ENCODE measurements around the gene ZFYVE28.
"Not testable (repeated sequence)": the region's sequence is repeated elsewhere in the genome, so short reads cannot be mapped to it uniquely, and the experiment has no call there.

ZFYVE28 gene

DNA sequence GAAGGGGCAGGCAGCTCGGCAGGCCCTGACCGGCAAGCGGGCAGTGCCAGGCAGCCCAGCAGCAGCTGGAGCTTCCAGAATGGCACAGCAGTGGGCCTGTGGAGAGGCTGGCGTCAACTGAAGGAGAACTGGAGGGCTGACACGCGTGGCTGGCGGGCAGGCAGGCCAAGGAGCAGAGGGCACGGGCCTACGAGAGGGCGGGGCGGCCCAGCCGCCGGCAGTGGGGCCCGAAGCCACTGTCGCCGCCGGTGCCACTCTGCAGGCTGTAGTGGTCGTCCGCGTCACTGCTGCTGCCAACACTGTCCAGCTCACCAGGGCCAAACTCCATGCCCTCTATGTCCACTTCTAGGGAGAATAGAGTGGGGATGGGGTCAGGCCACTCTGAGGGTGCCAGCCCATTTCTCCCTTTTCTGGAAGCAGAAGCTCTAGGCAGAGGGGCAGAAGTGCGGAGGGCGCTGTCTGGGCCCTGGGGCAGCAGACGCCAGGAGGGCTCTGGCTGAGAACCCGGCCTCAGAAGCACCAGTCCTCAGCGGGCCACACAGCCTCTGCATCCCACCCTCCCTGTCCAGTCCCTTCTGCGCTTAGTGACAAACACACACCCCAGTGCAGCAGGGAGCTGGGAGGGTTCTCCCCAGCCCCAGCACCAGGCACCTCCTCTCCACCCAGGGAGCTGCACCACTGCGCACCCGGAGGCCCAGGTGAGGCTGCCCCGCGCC lies 167.9 kb downstream of the ZFYVE28 start:
- no peak for DNase-seq

DNA sequence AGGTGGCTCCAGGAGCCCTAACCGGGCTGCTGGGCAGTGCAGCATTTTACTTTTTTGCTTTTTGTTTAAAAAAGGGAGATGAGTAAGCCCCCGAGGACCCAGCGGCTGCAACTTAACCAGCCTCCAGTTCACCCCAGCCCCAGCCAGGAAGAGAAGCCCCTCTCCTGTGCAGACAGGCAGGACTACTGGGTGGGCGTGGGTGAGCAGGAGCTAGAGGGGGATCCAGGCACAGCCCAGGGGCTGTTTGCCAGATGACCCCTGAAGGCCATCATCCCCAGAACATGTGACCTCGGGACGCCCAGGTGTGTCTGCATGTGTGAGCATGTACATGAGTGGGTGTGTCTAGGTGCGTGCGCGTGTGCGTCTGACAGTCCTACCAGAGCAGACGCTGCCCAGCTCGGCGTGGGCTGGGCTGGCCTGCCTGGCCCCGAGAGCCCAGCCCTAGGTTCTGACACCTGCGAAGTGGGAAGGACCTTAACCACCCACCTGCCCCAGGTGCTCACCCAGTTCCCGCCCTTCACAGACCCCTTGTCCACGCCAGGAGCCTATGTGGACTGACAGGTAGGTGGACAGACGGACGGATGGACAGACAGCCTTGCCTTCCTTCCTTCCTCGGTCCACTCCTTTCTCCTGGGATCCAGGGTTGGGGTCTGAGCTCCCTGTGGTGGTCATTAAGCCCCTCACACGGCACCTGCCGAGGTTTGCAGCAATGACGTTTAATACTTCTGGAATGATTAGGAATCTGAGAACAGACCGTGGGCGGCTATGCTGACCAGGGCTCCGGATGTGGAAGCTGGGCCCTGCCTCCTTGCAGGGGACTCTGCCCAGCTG lies 168.7 kb downstream of the ZFYVE28 start:
- DNase-seq = no peak

DNA sequence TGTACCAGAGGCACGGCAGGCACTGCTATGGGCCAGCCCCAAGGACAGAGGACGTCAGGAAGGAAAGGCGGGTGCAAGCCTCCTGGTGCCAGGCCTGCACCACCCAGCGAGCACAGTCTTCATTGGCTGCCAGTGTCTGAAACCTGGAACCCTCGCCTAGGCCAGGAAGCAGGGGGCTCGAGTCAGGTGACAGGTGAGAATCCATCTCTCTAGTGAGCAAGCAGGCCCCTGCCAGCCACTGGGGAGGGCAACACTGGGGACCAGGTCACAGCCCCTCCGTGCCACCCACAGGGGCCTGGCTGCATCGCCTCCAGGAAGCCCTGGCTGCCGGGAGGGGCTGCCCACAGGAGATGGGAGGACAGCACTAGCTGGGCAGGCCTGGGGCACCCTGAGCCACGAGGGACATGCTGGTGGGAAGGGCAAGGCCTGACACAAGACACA lies 169.6 kb downstream of the ZFYVE28 start:
- DNase-seq = no peak

DNA sequence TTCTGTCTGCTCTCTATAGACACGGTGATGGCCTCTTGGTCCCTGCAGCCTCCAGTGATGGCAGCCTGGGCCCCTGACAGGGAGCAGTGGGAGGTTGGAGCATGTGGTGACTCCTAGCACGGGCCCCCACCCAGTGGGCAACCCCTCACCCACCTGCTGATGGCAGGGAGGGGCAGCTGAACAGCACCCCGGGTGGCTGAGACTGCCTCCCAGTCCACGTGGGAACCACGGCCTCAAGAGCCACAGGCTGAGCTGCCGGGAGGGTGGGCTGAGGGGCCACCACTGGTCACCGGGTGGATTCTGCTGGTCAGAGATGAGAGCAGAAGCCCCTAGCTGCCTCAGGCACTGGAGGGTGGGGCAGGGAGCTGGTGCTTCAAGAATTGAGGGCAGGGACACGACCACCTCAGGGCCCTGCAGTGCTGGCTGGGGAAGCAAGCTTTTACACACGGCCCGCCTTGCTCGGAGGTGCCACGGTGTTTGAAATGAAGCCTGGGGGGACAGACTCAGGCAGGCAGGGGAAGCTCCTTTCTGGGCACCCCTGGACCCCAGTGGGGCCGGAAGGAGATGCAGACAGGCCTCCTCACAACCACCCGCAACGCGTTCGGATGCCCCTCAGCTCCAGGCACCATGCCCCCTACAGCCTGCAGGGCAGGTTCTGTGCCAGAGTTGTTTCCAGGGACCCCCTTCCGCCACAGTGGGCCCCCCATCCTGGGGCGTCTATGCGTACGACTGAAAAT lies 170.2 kb downstream of the ZFYVE28 start:
- no peak for DNase-seq

- DNase-seq = no peak
Measured at GRCh38 chr4:2247128-2248043, 171.1 kb downstream of the ZFYVE28 start.

GRCh38 chr4:2246384-2247127 lies 171.9 kb downstream of the ZFYVE28 start:
- no peak for DNase-seq

- DNase-seq = no peak
Measured at GRCh38 chr4:2245787-2246275, 172.6 kb downstream of the ZFYVE28 start.

GRCh38 chr4:2245057-2245786 lies 173.2 kb downstream of the ZFYVE28 start:
- DNase-seq = no peak

GRCh38 chr4:2243681-2244380 lies 174.6 kb downstream of the ZFYVE28 start:
- peak in 9 of 51 donors; percentile 25 to 58 (median 45) for DNase-seq

DNA sequence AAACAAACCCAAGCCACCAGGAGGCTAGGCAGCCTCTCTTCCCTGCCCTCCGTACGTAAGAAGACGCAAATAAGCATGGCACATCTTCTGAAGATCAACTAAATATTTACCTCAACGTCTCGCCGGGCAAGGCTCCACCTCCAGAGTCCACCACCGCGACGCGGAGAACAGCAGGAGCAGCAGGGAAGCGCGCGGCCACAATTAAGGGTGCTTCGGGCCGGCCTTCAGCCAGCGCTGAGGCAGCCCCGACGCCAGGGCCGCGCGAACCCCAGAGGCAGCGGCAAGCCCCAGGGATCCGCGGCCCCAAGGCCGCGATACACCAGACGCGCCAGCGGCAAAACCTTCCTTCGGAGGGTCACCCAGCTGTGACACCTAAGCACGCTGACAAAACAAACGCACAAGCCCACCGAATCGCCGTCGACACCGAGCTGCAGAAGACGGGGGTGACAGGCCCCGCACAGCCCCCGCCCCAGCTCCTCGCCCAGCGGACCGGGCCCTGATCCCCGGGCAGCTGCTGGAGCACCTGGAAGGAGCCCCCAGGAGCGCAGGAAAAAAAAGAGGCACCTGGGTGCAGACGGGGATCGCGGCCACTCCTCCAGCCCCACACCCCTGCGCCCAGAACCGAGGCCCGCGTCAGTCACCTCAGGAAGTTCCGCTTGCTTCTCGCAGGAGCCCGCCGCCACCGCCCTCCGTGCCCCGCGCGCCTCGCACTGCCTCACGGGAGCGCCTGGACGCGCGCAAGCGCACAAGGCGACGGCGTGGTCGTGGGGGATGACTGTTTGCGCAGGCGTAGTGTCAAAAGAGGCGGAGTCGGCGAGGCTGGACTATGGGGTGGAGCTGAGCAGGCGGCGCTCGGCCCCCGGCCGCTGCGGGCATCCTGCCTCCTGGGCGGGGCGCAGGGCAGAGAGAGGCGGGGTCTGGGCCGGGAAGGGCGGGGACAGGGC lies 176.8 kb downstream of the ZFYVE28 start, which contains the start of the genes HAUS3 and POLN:
Gene HAUS3 (minus strand): TSS at position 712 of the 944 bp plus-strand sequence. CDS start 1,175 bp downstream, outside the sequence.
Gene POLN (minus strand): TSS at position 712 of the 944 bp plus-strand sequence. CDS start 12,890 bp downstream, outside the sequence.
- DNase-seq = peak; percentile 76 to 99 (median 97)

DNA sequence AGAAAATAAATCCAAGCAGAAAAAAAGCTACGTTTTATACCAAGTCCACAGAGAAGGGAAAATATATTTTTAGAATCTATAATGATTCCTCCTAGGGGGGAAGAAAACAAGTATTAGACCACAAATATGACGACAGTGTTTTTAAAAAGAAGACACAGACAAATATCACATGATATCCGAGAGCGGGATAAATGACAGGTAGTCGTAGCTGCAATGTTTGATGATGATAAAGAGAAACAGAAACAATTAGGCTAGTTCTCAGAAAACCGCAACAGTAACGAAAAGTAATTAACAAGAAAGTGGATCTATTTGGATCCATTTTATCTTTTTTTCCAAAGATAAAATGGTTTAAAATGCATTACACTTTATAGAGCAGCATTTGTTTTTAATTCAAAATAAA lies 177.4 kb downstream of the ZFYVE28 start:
- DNase-seq = no peak

GRCh38 chr4:2236944-2237666 lies 181.3 kb downstream of the ZFYVE28 start:
- no peak for DNase-seq

DNA sequence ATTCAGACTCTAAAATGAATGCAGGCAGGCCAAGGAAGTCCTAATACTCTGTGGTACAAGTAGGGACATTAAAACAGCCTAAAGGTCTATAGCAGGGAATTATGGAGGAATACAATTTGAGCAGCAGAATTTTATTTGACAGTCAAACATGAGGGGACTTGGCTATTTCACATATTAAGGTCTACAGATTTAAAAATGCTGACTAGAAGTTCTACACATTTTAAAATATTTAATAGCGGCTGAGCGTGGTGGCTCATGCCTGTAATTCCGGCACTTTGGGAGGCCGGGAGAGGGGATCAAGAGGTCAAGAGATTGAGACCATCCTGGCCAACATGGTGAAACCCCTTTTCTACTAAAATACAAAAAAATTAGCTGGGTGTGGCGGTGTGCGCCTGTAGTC lies 187.4 kb downstream of the ZFYVE28 start:
- no peak for DNase-seq

GRCh38 chr4:2226261-2226660 lies 192.2 kb downstream of the ZFYVE28 start:
- DNase-seq = no peak

DNA sequence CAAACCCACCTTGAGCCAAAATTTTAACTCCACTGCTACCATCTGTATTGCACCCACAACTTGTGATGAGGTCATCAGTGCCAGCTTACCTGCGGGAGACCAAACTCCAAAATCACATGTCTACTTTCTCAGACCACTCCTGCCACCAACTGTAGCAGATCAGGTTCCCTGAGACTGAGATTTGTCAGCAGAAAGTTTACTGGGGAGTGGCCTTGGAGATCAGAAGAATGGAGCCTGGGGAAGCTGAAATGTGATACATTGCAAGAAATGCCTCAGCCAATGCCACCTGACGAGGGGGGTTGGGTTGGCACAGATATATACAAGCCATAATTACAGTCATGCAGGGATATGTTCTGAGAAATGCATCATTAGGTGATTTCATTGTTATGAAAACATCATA lies 195.6 kb downstream of the ZFYVE28 start:
- no peak for DNase-seq

- not testable (repeated sequence) for DNase-seq
Measured at GRCh38 chr4:2221378-2221777, 197.1 kb downstream of the ZFYVE28 start.

All from hypothalamus (tissue), 51 donors.